ENCODE results near the gene SUPT20HL1.

Gene SUPT20HL1

GRCh38 chrX:24399550-24399949 lies 39.1 kb downstream of the SUPT20HL1 start:
- no peak for DNase-seq

DNA sequence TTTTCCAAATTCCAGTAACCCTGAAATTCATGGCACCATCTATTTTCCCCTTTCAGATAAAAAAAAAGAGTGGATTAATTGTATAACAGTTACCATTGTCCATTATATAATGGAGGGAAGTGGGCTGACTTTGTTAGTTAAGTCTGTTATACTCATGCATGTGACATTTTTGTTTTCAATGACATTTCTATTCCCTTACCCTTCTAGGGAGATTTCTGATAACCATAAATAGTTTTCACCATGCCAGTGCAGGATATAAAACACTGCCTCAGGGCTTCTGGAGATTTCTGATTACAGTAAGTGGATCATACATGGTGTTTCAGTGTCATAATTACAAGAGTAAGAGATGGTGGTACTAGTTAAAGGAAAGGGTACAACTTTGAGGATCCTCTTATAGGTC lies 45.5 kb downstream of the SUPT20HL1 start:
- DNase-seq = no peak

Measured in activated gamma-delta T cell (primary cell).